GM18520 (cell line): ENCODE data around the gene TPSD1.
"Not testable (repeated sequence)": the region's sequence is repeated elsewhere in the genome, so short reads cannot be mapped to it uniquely, and the experiment has no call there.

Source experiments
- ATAC-seq: cut with Tn5 transposase; IDR thresholded peaks from one replicate; pipeline ENCODE4 v1.9.1; 2021; ENCODE audit not compliant: unreplicated experiment

The TPSD1 gene

GRCh38 chr16:1279945-1280589 is 24.2 kb downstream of the TPSD1 start:
- no peak for ATAC-seq

DNA sequence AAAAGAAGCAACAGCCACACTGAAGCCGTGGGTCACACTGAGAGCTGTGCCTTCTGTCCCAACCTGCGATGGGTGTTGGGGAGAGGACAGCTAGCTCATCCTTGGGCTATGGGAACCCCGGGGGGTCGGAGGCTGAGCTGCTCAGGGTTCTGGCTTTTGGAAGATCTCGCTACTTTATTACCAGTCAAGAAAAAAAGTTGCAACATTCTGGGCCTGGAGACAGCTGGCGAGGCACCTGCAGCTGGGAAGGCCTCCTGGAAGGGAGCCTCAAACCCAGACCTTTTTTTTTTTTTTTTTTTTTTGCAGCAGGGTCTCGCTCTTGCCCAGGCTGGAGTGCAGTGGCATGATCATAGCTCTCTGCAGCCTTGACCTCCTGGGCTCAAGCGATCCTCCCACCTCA is 24.9 kb downstream of the TPSD1 start:
- ATAC-seq = no peak

DNA sequence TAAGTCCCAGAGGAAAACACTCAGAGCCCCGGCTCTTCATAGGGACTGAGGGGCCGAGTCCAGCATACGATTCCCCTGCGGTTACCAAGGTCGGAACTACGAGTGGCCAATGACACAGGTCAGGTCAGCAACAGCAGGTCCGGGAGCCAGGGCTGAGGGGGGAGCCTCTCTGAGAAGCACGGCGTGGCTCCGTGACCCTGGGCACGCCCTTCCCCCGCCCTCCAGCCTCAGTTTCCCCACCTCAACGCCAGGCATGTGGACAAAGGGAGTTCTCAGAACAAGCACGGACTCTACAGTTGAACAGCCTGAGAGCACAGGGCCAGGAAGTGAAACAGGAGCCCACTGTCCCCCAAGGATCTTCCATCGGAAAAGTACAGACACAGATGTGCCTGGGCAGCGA is 25.6 kb downstream of the TPSD1 start:
- no peak for ATAC-seq

- no peak for ATAC-seq
These were observed 26.6 kb downstream of the TPSD1 start for GRCh38 chr16:1282324-1282973.

DNA sequence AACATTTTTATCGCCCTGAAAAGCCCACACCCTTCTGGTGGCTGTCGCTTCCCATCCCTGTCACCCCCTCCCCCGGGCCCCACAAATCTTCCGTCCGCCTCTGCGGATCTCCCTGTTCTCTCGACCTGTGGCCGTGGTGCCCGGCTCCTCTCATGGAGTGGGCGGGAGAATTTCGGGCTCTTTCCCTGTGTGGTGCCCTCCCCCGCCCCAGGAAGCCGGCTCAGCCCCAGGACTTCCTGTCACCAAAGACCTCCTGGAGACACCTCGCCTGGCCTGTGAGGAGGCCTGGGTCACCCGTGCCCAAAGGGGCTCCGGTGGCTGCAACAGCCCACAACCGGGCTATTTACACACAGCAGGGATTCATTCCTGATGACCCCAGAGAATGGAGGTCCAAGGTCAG is 27.4 kb downstream of the TPSD1 start:
- ATAC-seq = no peak

DNA sequence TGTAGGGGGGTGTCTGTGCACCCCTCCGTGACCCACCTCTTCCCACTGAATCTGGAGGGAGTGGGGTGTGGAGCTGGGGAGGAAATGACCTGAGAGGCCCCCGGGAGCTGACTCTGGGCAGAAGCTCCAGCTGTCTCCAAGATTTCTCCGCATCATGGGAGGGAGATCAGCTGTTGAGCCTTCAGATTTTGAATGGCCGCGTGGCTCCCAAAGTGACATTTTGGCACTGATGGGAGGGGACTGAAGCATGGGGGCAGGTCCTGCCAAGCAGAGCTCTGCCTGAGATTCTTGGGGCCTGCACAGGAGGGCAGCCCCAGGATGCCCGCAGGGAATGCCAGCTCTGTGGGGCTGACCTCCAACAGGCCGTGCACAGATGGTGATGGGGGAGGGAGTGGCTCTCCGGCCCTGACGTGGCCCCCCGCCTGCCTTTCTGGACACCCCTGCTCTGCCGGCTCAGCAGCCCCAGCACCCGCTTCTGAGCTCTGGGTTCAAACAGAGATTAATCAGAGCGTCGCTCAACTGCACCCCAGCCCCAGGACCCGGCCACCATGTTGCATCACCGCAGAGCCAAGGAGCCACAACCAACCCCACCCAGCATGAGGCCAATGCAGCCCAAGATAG is 28.2 kb downstream of the TPSD1 start:
- no peak for ATAC-seq

- ATAC-seq = no peak
These were observed 30.0 kb downstream of the TPSD1 start for GRCh38 chr16:1285669-1286512.

DNA sequence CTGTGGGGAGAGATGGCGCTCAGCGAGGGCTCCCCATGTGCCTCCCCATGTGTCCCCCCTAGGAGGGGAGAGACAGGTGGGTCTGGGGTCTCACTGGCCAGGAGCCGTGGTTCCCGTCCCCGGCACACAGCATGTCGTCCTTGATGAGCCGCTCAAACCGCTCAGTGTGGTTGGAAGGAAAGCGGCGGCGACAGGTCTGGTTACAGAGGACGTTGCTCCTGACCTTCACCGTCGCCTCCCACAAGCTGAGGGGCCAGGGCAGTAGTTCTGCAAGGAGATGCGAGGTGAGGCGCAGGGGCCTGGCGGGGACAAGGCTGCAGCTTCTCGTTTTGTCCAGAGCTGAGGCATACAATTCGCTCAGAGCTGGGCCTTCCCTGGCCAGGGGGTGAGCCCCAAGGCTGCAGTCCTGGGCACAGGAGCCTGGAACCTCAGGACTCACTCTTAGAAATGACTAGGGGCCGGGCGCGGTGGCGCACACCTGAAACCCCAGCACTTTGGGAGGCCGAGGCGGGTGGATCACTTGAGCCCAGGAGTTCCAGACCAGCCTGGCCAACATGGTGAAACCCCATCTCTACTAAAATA is 30.7 kb downstream of the TPSD1 start:
- no peak for ATAC-seq

- ATAC-seq = no peak
These were observed 32.3 kb downstream of the TPSD1 start for GRCh38 chr16:1287982-1288670.

- no peak for ATAC-seq
These were observed 33.1 kb downstream of the TPSD1 start for GRCh38 chr16:1288813-1289476.

- no peak for ATAC-seq
These were observed 33.6 kb downstream of the TPSD1 start for GRCh38 chr16:1289477-1289866.

DNA sequence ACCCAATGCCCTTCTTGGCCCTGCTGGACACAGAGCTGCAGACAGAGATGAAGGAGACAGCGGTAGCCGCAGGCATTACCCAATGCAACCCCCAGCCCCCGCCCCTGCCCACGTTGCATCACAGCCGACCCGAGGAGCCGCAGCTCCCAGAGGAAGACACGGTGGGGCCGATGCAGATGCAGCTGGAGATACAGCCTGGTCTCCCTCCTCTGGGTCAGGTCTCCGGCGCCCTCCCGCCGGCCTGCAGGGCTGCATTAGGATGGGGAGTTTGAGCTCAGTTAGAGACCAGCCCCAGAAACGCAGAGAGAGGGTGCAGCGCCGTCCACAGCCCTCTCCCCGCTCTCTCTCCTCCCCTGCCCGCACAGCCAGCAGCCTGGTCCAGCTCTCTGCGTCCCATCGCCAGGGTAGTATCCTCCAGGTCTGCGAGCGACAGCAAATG is 34.2 kb downstream of the TPSD1 start:
- ATAC-seq = no peak

DNA sequence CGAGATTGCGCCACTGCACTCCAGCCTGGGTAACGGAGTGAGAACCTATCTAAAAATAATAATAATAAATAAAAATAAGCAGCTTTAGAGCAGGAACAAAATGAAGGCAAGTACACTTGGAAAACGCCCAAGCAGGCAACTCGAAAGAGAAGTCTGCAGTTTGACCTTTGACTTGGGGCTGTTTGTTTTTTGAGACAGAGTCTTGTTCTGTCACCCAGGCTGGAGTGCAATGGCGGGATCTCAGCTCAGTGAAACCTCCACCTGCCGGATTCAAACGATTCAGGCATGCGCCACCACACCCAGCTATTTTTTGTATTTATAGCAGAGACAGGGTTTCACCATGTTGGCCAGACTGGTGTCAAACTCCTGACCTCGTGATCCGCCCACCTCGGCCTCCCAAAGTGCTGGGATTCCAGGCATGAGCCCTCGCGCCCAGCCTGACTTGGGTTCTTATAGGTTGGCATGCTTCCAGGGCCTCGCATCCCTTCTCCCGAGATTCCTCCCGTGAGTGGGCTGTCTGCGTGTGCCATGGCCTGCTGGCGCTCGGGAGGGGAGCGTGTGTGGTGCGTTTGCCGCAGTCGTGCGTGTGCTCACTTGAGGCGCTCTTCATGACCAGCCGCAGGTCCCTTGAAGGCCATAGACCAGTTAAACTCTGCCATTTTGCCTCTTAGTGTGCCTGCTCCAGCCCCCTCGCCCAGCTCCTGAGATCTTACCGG is 35.1 kb downstream of the TPSD1 start:
- no peak for ATAC-seq

DNA sequence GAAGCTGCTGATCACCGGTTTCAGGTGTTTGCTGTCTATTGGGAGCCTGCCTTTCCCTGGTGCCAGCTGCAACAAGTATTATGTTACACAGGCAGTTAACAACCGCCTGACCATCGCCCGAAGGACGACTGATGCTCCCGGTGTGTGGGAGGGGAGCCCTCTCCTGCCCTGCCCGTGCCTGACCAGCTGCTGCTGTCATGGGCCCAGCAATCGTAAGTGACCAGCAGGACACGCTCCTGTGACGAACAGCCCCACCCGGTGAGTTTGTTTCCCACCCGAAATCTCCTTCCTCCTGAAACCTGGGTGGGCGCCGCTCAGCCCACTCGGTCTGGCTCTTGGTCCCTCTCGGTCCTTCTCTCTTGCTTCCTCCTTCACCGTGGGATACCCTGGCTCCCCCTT is 35.7 kb downstream of the TPSD1 start:
- ATAC-seq = no peak

DNA sequence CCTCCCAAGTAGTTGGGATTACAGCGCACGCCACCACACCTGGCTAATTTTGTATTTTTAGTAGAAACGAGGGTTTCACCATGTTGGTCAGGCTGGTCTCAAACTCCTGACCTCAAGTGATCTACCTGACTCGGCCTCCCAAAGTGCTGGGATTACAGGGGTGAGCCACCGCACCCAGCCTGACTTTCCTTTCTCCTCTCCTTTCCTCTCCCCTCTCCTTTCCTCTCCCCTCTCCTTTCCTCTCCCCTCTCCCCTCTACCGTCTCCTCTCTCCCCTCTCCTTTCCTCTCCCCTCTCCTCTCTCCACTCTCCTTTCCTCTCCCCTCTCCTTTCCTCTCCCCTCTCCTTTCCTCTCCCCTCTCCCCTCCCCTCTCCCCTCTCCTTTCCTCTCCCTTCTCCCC is 36.3 kb downstream of the TPSD1 start:
- ATAC-seq = not testable (repeated sequence)

- ATAC-seq = not testable (repeated sequence)
These were observed 36.9 kb downstream of the TPSD1 start for GRCh38 chr16:1292808-1293207.

GRCh38 chr16:1293921-1294656 is 38.2 kb downstream of the TPSD1 start:
- no peak for ATAC-seq

DNA sequence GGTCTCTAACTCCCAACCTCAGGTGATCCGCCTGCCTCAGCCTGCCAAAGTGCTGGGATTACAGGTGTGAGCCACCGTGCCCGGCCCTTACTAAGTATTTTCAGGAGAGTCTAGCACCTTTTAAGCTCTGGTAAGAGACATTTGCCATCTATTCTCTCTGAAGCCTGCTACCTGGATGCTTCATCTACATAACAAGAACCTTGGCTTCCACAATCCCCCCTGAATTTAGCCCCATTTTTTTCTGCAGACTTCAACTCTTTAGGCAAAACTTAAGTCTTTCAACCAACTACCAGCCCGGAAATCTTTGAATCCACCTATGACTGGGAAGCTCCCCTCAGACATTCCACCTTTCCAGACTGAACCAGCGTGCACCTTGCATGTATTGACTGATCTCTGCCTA is 39.6 kb downstream of the TPSD1 start:
- no peak for ATAC-seq

- not testable (repeated sequence) for ATAC-seq
These were observed 40.8 kb downstream of the TPSD1 start for GRCh38 chr16:1296688-1297017.
